ENCODE results near the gene FAM25C.
"Not testable (repeated sequence)": the region's sequence is repeated elsewhere in the genome, so short reads cannot be mapped to it uniquely, and the experiment has no call there.

DNA sequence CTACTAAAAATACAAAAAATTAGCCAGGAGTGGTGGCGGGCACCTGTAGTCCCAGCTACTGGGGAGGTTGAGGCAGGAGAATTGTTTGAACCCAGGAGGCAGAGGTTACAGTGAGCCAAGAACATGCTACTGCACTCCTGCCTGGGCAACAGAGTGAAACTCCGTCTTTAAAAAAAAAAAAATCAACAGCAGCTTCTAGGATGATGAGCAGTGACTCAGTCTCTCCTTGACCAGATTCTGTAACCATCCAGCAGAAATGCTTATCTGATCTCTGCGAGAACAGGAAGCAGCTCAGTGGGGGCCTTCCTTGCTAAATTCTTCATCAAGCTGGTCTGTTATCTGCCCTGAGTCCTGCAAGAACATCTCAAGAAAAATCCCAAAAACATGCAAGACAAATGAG is 5.5 kb downstream of the FAM25C start:
- not testable (repeated sequence) for TF ChIP-seq GLIS3 (CRISPR knock-in tag; IDR thresholded peaks at IDR 0.05); ZNF70 (CRISPR knock-in tag; IDR thresholded peaks at IDR 0.05); OSR1 (CRISPR knock-in tag; IDR thresholded peaks at IDR 0.05); ARNTL (CRISPR knock-in tag; IDR thresholded peaks at IDR 0.05; ENCODE audit: borderline replicate concordance, low read depth); ESRRG (CRISPR knock-in tag; IDR thresholded peaks at IDR 0.05); TOX (CRISPR knock-in tag; IDR thresholded peaks at IDR 0.05; ENCODE audit: borderline replicate concordance); ZFP30 (CRISPR knock-in tag; IDR thresholded peaks at IDR 0.05)
- TF ChIP-seq, protein P1, sequence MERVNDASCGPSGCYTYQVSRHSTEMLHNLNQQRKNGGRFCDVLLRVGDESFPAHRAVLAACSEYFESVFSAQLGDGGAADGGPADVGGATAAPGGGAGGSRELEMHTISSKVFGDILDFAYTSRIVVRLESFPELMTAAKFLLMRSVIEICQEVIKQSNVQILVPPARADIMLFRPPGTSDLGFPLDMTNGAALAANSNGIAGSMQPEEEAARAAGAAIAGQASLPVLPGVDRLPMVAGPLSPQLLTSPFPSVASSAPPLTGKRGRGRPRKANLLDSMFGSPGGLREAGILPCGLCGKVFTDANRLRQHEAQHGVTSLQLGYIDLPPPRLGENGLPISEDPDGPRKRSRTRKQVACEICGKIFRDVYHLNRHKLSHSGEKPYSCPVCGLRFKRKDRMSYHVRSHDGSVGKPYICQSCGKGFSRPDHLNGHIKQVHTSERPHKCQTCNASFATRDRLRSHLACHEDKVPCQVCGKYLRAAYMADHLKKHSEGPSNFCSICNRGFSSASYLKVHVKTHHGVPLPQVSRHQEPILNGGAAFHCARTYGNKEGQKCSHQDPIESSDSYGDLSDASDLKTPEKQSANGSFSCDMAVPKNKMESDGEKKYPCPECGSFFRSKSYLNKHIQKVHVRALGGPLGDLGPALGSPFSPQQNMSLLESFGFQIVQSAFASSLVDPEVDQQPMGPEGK (CRISPR knock-in tag; IDR thresholded peaks at IDR 0.05; ENCODE audit: borderline replicate concordance), result not testable (repeated sequence)
- TF ChIP-seq, protein P2, sequence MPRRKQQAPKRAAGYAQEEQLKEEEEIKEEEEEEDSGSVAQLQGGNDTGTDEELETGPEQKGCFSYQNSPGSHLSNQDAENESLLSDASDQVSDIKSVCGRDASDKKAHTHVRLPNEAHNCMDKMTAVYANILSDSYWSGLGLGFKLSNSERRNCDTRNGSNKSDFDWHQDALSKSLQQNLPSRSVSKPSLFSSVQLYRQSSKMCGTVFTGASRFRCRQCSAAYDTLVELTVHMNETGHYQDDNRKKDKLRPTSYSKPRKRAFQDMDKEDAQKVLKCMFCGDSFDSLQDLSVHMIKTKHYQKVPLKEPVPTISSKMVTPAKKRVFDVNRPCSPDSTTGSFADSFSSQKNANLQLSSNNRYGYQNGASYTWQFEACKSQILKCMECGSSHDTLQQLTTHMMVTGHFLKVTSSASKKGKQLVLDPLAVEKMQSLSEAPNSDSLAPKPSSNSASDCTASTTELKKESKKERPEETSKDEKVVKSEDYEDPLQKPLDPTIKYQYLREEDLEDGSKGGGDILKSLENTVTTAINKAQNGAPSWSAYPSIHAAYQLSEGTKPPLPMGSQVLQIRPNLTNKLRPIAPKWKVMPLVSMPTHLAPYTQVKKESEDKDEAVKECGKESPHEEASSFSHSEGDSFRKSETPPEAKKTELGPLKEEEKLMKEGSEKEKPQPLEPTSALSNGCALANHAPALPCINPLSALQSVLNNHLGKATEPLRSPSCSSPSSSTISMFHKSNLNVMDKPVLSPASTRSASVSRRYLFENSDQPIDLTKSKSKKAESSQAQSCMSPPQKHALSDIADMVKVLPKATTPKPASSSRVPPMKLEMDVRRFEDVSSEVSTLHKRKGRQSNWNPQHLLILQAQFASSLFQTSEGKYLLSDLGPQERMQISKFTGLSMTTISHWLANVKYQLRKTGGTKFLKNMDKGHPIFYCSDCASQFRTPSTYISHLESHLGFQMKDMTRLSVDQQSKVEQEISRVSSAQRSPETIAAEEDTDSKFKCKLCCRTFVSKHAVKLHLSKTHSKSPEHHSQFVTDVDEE (CRISPR knock-in tag; IDR thresholded peaks at IDR 0.05), result not testable (repeated sequence)
- TF ChIP-seq, protein P3, sequence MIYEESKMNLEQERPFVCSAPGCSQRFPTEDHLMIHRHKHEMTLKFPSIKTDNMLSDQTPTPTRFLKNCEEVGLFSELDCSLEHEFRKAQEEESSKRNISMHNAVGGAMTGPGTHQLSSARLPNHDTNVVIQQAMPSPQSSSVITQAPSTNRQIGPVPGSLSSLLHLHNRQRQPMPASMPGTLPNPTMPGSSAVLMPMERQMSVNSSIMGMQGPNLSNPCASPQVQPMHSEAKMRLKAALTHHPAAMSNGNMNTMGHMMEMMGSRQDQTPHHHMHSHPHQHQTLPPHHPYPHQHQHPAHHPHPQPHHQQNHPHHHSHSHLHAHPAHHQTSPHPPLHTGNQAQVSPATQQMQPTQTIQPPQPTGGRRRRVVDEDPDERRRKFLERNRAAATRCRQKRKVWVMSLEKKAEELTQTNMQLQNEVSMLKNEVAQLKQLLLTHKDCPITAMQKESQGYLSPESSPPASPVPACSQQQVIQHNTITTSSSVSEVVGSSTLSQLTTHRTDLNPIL (CRISPR knock-in tag; IDR thresholded peaks at IDR 0.05; ENCODE audit: low read depth), result not testable (repeated sequence)

Measured in SK-N-SH treated with all-trans-retinoic acid at 6 μM for 48 hours (cell line).